PC-3 (cell line): ENCODE results near the gene ZNF518B. TPM values are rescaled to one million over a fixed set of nuclear protein-coding genes. Genes with fewer than 3 reads are reported as not detected.

ENCODE experiments used
- ATAC-seq: fragments of 200-7000 bp; cut with Tn5 transposase; 2 replicates; pipeline ENCODE4 v1.9.1; 2020; ENCODE audit warnings: mild to moderate bottlenecking, moderate library complexity
- BruUV-seq: library from RNA; stranded (reverse); fragments of 400-500 nt; replicated peaks from 2 replicates; lab custom pipeline; 2021; lab: Mats Ljungman, UMichigan
- CTCF ChIA-PET: fragments of 300-600 bp; sonication (Branson Sonifier 250); formaldehyde crosslinking; loops from one replicate; lab custom pipeline; 2022; ENCODE audit warnings: antibody characterized with exemption; lab: Charles Lee
- POLR2A ChIA-PET: fragments of 300-600 bp; sonication (Branson Sonifier 250); formaldehyde crosslinking; loops from one replicate; lab custom pipeline; 2022; ENCODE audit warnings: antibody characterized with exemption; ENCODE audit not compliant: unreplicated experiment; lab: Charles Lee
- DNase-seq: peaks from one replicate; pipeline ENCODE4 v3.0.0-alpha.2; 2015
- H2AFZ ChIP-seq: fragments of 300-600 bp; sonication (generic); 2 replicates; pipeline ENCODE4 v1.6.0; 2016; ENCODE audit warnings: antibody characterized with exemption, low read length
- H3F3A ChIP-seq: fragments of 300-600 bp; sonication (generic); one replicate; pipeline ENCODE4 v1.6.0; 2017; ENCODE audit warnings: antibody characterized with exemption, low read length, control low read depth, mild to moderate bottlenecking; ENCODE audit not compliant: unreplicated experiment
- H3K27ac ChIP-seq: fragments of 300-600 bp; sonication (generic); 2 replicates; pipeline ENCODE4 v1.5.1; 2016; ENCODE audit warnings: mild to moderate bottlenecking, low read length
- H3K27me3 ChIP-seq: fragments of 300-600 bp; sonication (generic); 2 replicates; pipeline ENCODE4 v1.6.1; 2016; ENCODE audit warnings: low read length, mixed read lengths
- H3K36me3 ChIP-seq: fragments of 300-600 bp; sonication (generic); 2 replicates; pipeline ENCODE4 v1.6.1; 2016; ENCODE audit warnings: low read depth, mixed run types, low read length, mixed read lengths
- H3K4me1 ChIP-seq: fragments of 300-600 bp; sonication (generic); 2 replicates; pipeline ENCODE4 v1.5.1; 2016; ENCODE audit warnings: low read length; ENCODE audit not compliant: insufficient read depth
- H3K4me2 ChIP-seq: fragments of 300-600 bp; sonication (generic); 2 replicates; pipeline ENCODE4 v1.6.0; 2016; ENCODE audit warnings: low read length
- H3K4me3 ChIP-seq: fragments of 300-600 bp; sonication (generic); 2 replicates; pipeline ENCODE4 v1.5.1; 2016; ENCODE audit warnings: mild to moderate bottlenecking, low read length, mixed read lengths
- H3K79me2 ChIP-seq: fragments of 300-600 bp; sonication (generic); 2 replicates; pipeline ENCODE4 v1.6.1; 2017; ENCODE audit warnings: low read length, mixed read lengths
- H3K9ac ChIP-seq: fragments of 300-600 bp; sonication (generic); 2 replicates; pipeline ENCODE4 v1.6.0; 2016; ENCODE audit warnings: mild to moderate bottlenecking, low read length
- H3K9me2 ChIP-seq: fragments of 300-600 bp; sonication (generic); replicated peaks from 2 replicates; pipeline ENCODE4 v1.6.1; 2016; ENCODE audit warnings: mixed run types, low read length, mixed read lengths
- H3K9me3 ChIP-seq: fragments of 300-600 bp; sonication (generic); 2 replicates; pipeline ENCODE4 v1.6.1; 2016; ENCODE audit warnings: low read length, mixed read lengths
- H4K20me1 ChIP-seq: fragments of 300-600 bp; sonication (generic); 2 replicates; pipeline ENCODE4 v1.6.1; 2016; ENCODE audit warnings: low read length, mixed read lengths
- EZH2 ChIP-seq: fragments of 300-600 bp; sonication (generic); IDR thresholded peaks from one replicate; pipeline ENCODE4 v1.6.1; 2017; ENCODE audit warnings: antibody characterized with exemption, mild to moderate bottlenecking, low read length; ENCODE audit not compliant: unreplicated experiment
- EZH2phosphoT487 ChIP-seq: fragments of 300-600 bp; sonication (generic); IDR thresholded peaks from 2 replicates; pipeline ENCODE4 v1.6.1; 2018; ENCODE audit warnings: mild to moderate bottlenecking, antibody characterized with exemption, low read length, borderline replicate concordance
- intact Hi-C: fragments of 100-400 bp; cut with micrococcal nuclease; formaldehyde crosslinking; loops from 2 replicates; pipeline ENCODE4 v1.9.0; 2023
- total RNA-seq: library from RNA; depleted of rRNA; stranded (reverse); fragments of >200 nt; gene quantifications from 2 replicates; pipeline ENCODE4 v1.2.3, GENCODE V29; 2014
- TF ChIP-seq, protein P1 (sequence below): fragments of 300-600 bp; sonication (generic); conservative IDR thresholded peaks from 2 replicates; pipeline ENCODE4 v1.5.1; 2017; ENCODE audit warnings: antibody characterized with exemption, low read depth, mild to moderate bottlenecking, low read length

Gene ZNF518B
- total RNA-seq, 1 experiment from 2014 or later, result 16.2 TPM

DNA sequence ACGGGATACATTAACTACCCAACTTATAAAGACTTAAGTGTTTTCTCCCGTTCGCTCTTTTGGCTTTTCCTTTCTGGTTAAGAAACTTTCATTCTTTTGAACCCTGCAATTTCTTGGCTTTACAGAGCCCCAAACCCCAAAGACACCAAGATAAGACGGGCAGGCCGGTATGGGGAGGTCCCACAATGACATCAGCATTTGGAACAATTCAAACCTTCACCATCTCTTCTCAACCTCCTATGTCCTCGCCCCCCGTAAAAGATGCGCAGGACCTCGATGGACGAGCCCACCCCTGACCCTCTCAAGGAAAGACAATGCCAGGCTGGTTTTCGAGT is 999 bp downstream of the ZNF518B start:
- peaks cover 31% of the 10 kb centered on the region for H3K79me2 ChIP-seq
- intact Hi-C loops, result no loop called here
- ATAC-seq, result no peak
- H3K27ac ChIP-seq, result 0 out of 2 replicates have a peak overlapping the region, but pooled peaks have one; percentile 9
- no peaks in the 10 kb centered on the region for H3K9me2 ChIP-seq
- peak overlapping the region; percentile 88 for H3K4me3 ChIP-seq
- no peaks in the 10 kb centered on the region for H3K9me3 ChIP-seq
- H2AFZ ChIP-seq, result peak overlapping the region; percentile 89
- no peak for DNase-seq
- ChIA-PET POLR2A (no interaction called here), CTCF (no interaction called here)
- peak overlapping the region; percentile 98 for H3K4me2 ChIP-seq
- peak overlapping the region; percentile 76 for H3K9ac ChIP-seq
- no peaks in the 10 kb centered on the region for H3F3A ChIP-seq
- no TSS peak for BruUV-seq
- no peaks in the 10 kb centered on the region for H4K20me1 ChIP-seq
- peaks cover 9% of the 10 kb centered on the region; the same call in 1 of the 2 replicates for H3K4me1 ChIP-seq
- no peaks in the 10 kb centered on the region for H3K27me3 ChIP-seq
- no peak for TF ChIP-seq EZH2phosphoT487
- TF ChIP-seq, protein P1, sequence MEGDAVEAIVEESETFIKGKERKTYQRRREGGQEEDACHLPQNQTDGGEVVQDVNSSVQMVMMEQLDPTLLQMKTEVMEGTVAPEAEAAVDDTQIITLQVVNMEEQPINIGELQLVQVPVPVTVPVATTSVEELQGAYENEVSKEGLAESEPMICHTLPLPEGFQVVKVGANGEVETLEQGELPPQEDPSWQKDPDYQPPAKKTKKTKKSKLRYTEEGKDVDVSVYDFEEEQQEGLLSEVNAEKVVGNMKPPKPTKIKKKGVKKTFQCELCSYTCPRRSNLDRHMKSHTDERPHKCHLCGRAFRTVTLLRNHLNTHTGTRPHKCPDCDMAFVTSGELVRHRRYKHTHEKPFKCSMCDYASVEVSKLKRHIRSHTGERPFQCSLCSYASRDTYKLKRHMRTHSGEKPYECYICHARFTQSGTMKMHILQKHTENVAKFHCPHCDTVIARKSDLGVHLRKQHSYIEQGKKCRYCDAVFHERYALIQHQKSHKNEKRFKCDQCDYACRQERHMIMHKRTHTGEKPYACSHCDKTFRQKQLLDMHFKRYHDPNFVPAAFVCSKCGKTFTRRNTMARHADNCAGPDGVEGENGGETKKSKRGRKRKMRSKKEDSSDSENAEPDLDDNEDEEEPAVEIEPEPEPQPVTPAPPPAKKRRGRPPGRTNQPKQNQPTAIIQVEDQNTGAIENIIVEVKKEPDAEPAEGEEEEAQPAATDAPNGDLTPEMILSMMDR, result no peak
- no peak for TF ChIP-seq EZH2
- peaks cover 4% of the 10 kb centered on the region; the same call in 1 of the 2 replicates for H3K36me3 ChIP-seq

DNA sequence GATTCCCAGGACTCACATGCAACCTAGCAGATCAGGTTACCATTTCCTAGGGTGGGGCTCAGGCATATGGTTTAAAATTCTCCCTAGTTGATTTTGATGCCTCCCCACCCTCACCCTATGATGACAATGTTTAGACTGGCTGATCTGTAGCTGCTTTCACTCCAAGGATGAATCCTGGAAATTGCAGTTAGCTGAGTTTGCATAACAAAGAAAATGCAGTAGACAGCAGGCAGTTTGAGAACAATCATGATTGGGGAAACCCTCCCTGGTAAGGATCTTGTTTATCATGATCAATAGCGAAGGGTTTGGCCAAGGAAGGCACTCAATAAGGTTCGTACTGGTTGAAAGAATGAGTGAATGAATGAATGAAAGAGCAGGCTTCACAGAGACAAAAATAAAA is 2.1 kb downstream of the ZNF518B start:
- ATAC-seq, result no peak

DNA sequence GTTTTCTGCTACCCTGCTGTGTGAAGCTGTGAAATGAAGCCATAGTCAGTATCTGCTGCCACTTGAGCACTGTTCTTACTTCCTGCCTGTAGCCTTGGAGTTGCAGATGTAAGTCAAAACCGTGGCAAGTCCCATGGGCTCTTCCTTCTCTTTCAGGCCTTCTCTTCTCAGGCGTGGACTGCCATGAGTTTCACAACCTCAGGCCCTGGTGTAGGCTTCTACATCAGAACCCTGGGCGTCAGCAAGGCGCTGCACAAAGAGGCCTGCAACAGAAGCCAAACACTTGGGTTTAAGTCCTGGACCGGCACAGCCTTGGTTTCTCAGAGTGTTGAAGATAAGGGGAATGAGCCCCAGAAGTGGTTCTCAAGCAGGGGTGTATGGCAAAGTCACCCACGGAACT is 2.5 kb downstream of the ZNF518B start:
- no peaks in the 10 kb centered on the region for H3K27me3 ChIP-seq
- H3K27ac ChIP-seq, result no peak overlapping the region
- POLR2A ChIA-PET, result no interaction called here
- ATAC-seq (no peak), DNase-seq (no peak)
- H2AFZ ChIP-seq, result no peak overlapping the region
- H3K4me2 ChIP-seq, result no peak overlapping the region
- no peaks in the 10 kb centered on the region for H3F3A ChIP-seq
- intact Hi-C loops, result no loop called here
- H3K9me3 ChIP-seq, result no peaks in the 10 kb centered on the region
- no peaks in the 10 kb centered on the region for H3K9me2 ChIP-seq
- no peak overlapping the region for H3K4me3 ChIP-seq
- no peaks in the 10 kb centered on the region for H4K20me1 ChIP-seq
- CTCF ChIA-PET, result no interaction called here
- no peak overlapping the region for H3K9ac ChIP-seq
- peaks cover 9% of the 10 kb centered on the region; the same call in 1 of the 2 replicates for H3K36me3 ChIP-seq
- peaks cover 31% of the 10 kb centered on the region for H3K79me2 ChIP-seq
- BruUV-seq, result no TSS peak
- TF ChIP-seq EZH2phosphoT487, result no peak
- TF ChIP-seq EZH2, result no peak
- TF ChIP-seq, protein P1, result no peak
- peaks cover 9% of the 10 kb centered on the region; the same call in 1 of the 2 replicates for H3K4me1 ChIP-seq

More for the DNA sequence above, 2.1 kb downstream of the ZNF518B start:
- peaks cover 9% of the 10 kb centered on the region; the same call in 1 of the 2 replicates for H3K4me1 ChIP-seq
- no peaks in the 10 kb centered on the region for H3K9me2 ChIP-seq
- BruUV-seq, result no TSS peak
- 0 out of 2 replicates have a peak overlapping the region, but pooled peaks have one; percentile 98 for H3K4me2 ChIP-seq
- TF ChIP-seq EZH2, result no peak
- TF ChIP-seq, protein P1, result no peak
- intact Hi-C loops, result no loop called here
- H4K20me1 ChIP-seq, result no peaks in the 10 kb centered on the region
- H3K27me3 ChIP-seq, result no peaks in the 10 kb centered on the region
- ChIA-PET CTCF (no interaction called here), POLR2A (no interaction called here)
- no peak overlapping the region for H3K4me3 ChIP-seq
- no peak overlapping the region for H3K9ac ChIP-seq
- peaks cover 31% of the 10 kb centered on the region for H3K79me2 ChIP-seq
- peaks cover 9% of the 10 kb centered on the region; the same call in 1 of the 2 replicates for H3K36me3 ChIP-seq
- DNase-seq, result no peak
- H3K9me3 ChIP-seq, result no peaks in the 10 kb centered on the region
- no peaks in the 10 kb centered on the region for H3F3A ChIP-seq
- no peak overlapping the region for H3K27ac ChIP-seq
- no peak overlapping the region for H2AFZ ChIP-seq
